GM10266 (cell line): ENCODE results near the gene COMTD1.

Source experiments
- DNase-seq: peaks from one replicate; pipeline ENCODE4 v3.0.0; 2012; ENCODE audit errors: extremely low spot score
- CTCF ChIP-seq: IDR thresholded peaks from 2 replicates; pipeline ENCODE4 v1.5.1; 2012; ENCODE audit warnings: mild to moderate bottlenecking, low read depth; ENCODE audit not compliant: control insufficient read depth, insufficient read depth; ENCODE audit errors: missing control alignments

COMTD1 gene

GRCh38 chr10:75260990-75261389 lies 25.2 kb upstream of the COMTD1 start:
- no peak for TF ChIP-seq CTCF
- no peak for DNase-seq

- TF ChIP-seq CTCF, result no peak
- no peak for DNase-seq
These were observed 19.0 kb upstream of the COMTD1 start for GRCh38 chr10:75254739-75255138.

GRCh38 chr10:75253281-75254220 lies 17.8 kb upstream of the COMTD1 start:
- DNase-seq, result no peak
- no peak for TF ChIP-seq CTCF

- TF ChIP-seq CTCF, result no peak
- DNase-seq, result no peak
These were observed 15.2 kb upstream of the COMTD1 start for GRCh38 chr10:75250934-75251333.

GRCh38 chr10:75247797-75248196 lies 12.0 kb upstream of the COMTD1 start:
- no peak for TF ChIP-seq CTCF
- DNase-seq, result no peak

GRCh38 chr10:75246506-75246905 lies 10.7 kb upstream of the COMTD1 start:
- no peak for TF ChIP-seq CTCF
- no peak for DNase-seq
